Neural cell (in vitro differentiated cells): Measurements from ENCODE around the gene GRK1. TPM values are rescaled to one million over a fixed set of nuclear protein-coding genes. Genes with fewer than 3 reads are reported as not detected.

Experiments
- H2AFZ ChIP-seq: fragments of 200-600, 300-800 bp; sonication (generic), shearing (Covaris generic); 2 replicates; pipeline ENCODE4 v1.6.0; 2014; ENCODE audit warnings: low read depth, mild to moderate bottlenecking, antibody characterized with exemption, low read length, moderate library complexity
- H3F3A ChIP-seq: fragments of 200-600 bp; shearing (Covaris generic); 2 replicates; pipeline ENCODE4 v1.6.1; 2016; ENCODE audit warnings: mild to moderate bottlenecking, moderate library complexity, mixed read lengths, antibody characterized with exemption, low read length; ENCODE audit not compliant: insufficient read depth, poor library complexity, severe bottlenecking
- H3K27ac ChIP-seq: fragments of 200-600, 300-800 bp; sonication (generic), shearing (Covaris generic); 2 replicates; pipeline ENCODE4 v1.5.1; 2014; ENCODE audit warnings: mild to moderate bottlenecking, low read length, moderate library complexity
- H3K27me3 ChIP-seq: fragments of 300-800, 200-600 bp; sonication (generic), shearing (Covaris generic); 2 replicates; pipeline ENCODE4 v1.6.0; 2014; ENCODE audit warnings: mild to moderate bottlenecking, low read depth, low read length, moderate library complexity; ENCODE audit not compliant: insufficient read depth
- H3K36me3 ChIP-seq: fragments of 300-800, 200-600 bp; sonication (generic), shearing (Covaris generic); 2 replicates; pipeline ENCODE4 v1.5.1; 2014; ENCODE audit warnings: mild to moderate bottlenecking, antibody characterized with exemption, low read length, moderate library complexity; ENCODE audit not compliant: insufficient read depth
- H3K4me2 ChIP-seq: fragments of 300-800, 200-600 bp; sonication (generic), shearing (Covaris generic); 2 replicates; pipeline ENCODE4 v1.6.0; 2014; ENCODE audit warnings: mild to moderate bottlenecking, low read length
- H3K4me3 ChIP-seq: fragments of 300-800, 200-600 bp; sonication (generic), shearing (Covaris generic); 2 replicates; pipeline ENCODE4 v1.5.1; 2014; ENCODE audit warnings: mild to moderate bottlenecking, low read length, moderate library complexity
- H3K79me2 ChIP-seq: fragments of 200-600 bp; shearing (Covaris generic); replicated peaks from 2 replicates; pipeline ENCODE4 v1.6.0; 2014; ENCODE audit warnings: mild to moderate bottlenecking, low read length, moderate library complexity; ENCODE audit not compliant: insufficient read depth
- H3K9ac ChIP-seq: fragments of 300-800, 200-600 bp; sonication (generic), shearing (Covaris generic); 2 replicates; pipeline ENCODE4 v1.6.1; 2016; ENCODE audit warnings: mild to moderate bottlenecking, low read length, mixed read lengths
- H3K9me2 ChIP-seq: fragments of 200-600 bp; shearing (Covaris generic); 2 replicates; pipeline ENCODE4 v1.6.1; 2016; ENCODE audit warnings: mild to moderate bottlenecking, low read length, mixed read lengths; ENCODE audit not compliant: insufficient read depth
- H3K9me3 ChIP-seq: fragments of 200-600, 300-800 bp; sonication (generic), shearing (Covaris generic); 2 replicates; pipeline ENCODE4 v1.6.1; 2016; ENCODE audit warnings: mild to moderate bottlenecking, mixed run types, low read length, moderate library complexity, mixed read lengths
- H4K20me1 ChIP-seq: fragments of 200-600 bp; shearing (Covaris generic); 2 replicates; pipeline ENCODE4 v1.6.1; 2016; ENCODE audit warnings: mild to moderate bottlenecking, mixed run types; ENCODE audit not compliant: insufficient read depth
- CTCF ChIP-seq: fragments of 450-650 bp; IDR thresholded peaks from 2 replicates; pipeline ENCODE4 v1.5.1; 2014; ENCODE audit warnings: antibody characterized with exemption, mild to moderate bottlenecking, moderate library complexity; ENCODE audit not compliant: poor library complexity, severe bottlenecking
- EP300 ChIP-seq: fragments of 450-650 bp; conservative IDR thresholded peaks from 2 replicates; pipeline ENCODE4 v1.6.1; 2014; ENCODE audit warnings: antibody characterized with exemption, mild to moderate bottlenecking, moderate library complexity; ENCODE audit not compliant: poor library complexity, severe bottlenecking
- EZH2 ChIP-seq: fragments of 200-600, 300-800 bp; shearing (Covaris generic), sonication (generic); IDR thresholded peaks from 2 replicates; pipeline ENCODE4 v1.6.1; 2014; ENCODE audit warnings: antibody characterized with exemption, low read length, borderline replicate concordance, mild to moderate bottlenecking; ENCODE audit not compliant: insufficient read depth, poor library complexity, severe bottlenecking
- MXI1 ChIP-seq: fragments of 450-650 bp; conservative IDR thresholded peaks from 2 replicates; pipeline ENCODE4 v1.6.1; 2014; ENCODE audit warnings: antibody characterized with exemption, mild to moderate bottlenecking; ENCODE audit not compliant: poor library complexity, severe bottlenecking
- POLR2AphosphoS5 ChIP-seq: IDR thresholded peaks from 2 replicates; pipeline ENCODE4 v1.6.1; 2012
- RAD21 ChIP-seq: fragments of 450-650 bp; conservative IDR thresholded peaks from 2 replicates; pipeline ENCODE4 v1.6.1; 2014; ENCODE audit warnings: antibody characterized with exemption, mild to moderate bottlenecking, moderate library complexity
- REST ChIP-seq: IDR thresholded peaks from 2 replicates; pipeline ENCODE4 v1.6.1; 2012; ENCODE audit warnings: borderline replicate concordance
- SMC3 ChIP-seq: fragments of 450-650 bp; conservative IDR thresholded peaks from 2 replicates; pipeline ENCODE4 v1.6.1; 2014; ENCODE audit warnings: antibody characterized with exemption, mild to moderate bottlenecking, moderate library complexity; ENCODE audit not compliant: poor library complexity
- TAF1 ChIP-seq: IDR thresholded peaks from 2 replicates; pipeline ENCODE4 v1.6.1; 2012; ENCODE audit warnings: low read depth
- polyA plus RNA-seq: library from polyadenylated mRNA; depleted of rRNA; stranded (reverse); fragments of >200 nt; gene quantifications from 2 replicates; pipeline ENCODE4 v1.2.3, GENCODE V29; 2014

GRK1 gene
- polyA plus RNA-seq, 1 donor from 2014 or later = 0.06 TPM

- peak overlapping the region; percentile 53 for H3K9ac ChIP-seq
Observed at GRCh38 chr13:113759525-113760137, 92.6 kb downstream of the GRK1 start.

GRCh38 chr13:113761136-113761535 is 94.1 kb downstream of the GRK1 start:
- Histone ChIP-seq H2AFZ (no peak overlapping the region), H3K27ac (no peak overlapping the region), H3K4me2 (no peak overlapping the region), H3K9me2 (no peaks in the 10 kb centered on the region), H3K4me3 (no peak overlapping the region), H4K20me1 (no peaks in the 10 kb centered on the region), H3K9me3 (no peaks in the 10 kb centered on the region), H3F3A (peaks cover 6% of the 10 kb centered on the region), H3K27me3 (peaks cover 34% of the 10 kb centered on the region), H3K9ac (no peak overlapping the region), H3K36me3 (no peaks in the 10 kb centered on the region), H3K79me2 (no peaks in the 10 kb centered on the region)
- TF ChIP-seq CTCF (no peak), EZH2 (no peak), POLR2AphosphoS5 (no peak), RAD21 (no peak), REST (no peak), TAF1 (no peak)

More at GRCh38 chr13:113759525-113760137, 92.6 kb downstream of the GRK1 start:
- H3K79me2 ChIP-seq = no peaks in the 10 kb centered on the region
- peaks cover 34% of the 10 kb centered on the region for H3K27me3 ChIP-seq
- H2AFZ ChIP-seq = no peak overlapping the region
- no peaks in the 10 kb centered on the region for H3K9me2 ChIP-seq
- no peak overlapping the region for H3K27ac ChIP-seq
- H3K4me2 ChIP-seq = peak overlapping the region; percentile 85
- peaks cover 6% of the 10 kb centered on the region for H3F3A ChIP-seq
- H4K20me1 ChIP-seq = no peaks in the 10 kb centered on the region
- no peaks in the 10 kb centered on the region for H3K36me3 ChIP-seq
- TF ChIP-seq REST (no peak), SMC3 (no peak), POLR2AphosphoS5 (no peak), MXI1 (no peak), CTCF (no peak), EZH2 (no peak), EP300 (no peak), TAF1 (no peak), RAD21 (no peak)
- peak overlapping the region; percentile 75 for H3K4me3 ChIP-seq
- H3K9me3 ChIP-seq = no peaks in the 10 kb centered on the region
